ENCODE results near the gene RAD21L1.

Gene RAD21L1

GRCh38 chr20:1282966-1283365 is 57.1 kb downstream of the RAD21L1 start:
- TF ChIP-seq CTCF (IDR thresholded peaks at IDR 0.05; ENCODE audit: insufficient read depth, low read depth, low read length, missing control alignments): no peak
- no peak for DNase-seq (ENCODE audit: low read depth)

GRCh38 chr20:1283522-1284510 is 58.0 kb downstream of the RAD21L1 start:
- DNase-seq (ENCODE audit: low read depth): no peak
- H3K4me3 ChIP-seq (ENCODE audit: low read depth, low read length): no peak overlapping the region
- no peak for TF ChIP-seq CTCF (IDR thresholded peaks at IDR 0.05; ENCODE audit: insufficient read depth, low read depth, low read length, missing control alignments)

More at GRCh38 chr20:1282966-1283365, 57.1 kb downstream of the RAD21L1 start:
- no peak overlapping the region for H3K4me3 ChIP-seq (ENCODE audit: low read depth, low read length)

GRCh38 chr20:1286267-1287024 is 60.6 kb downstream of the RAD21L1 start:
- no peak for TF ChIP-seq CTCF (IDR thresholded peaks at IDR 0.05; ENCODE audit: insufficient read depth, low read depth, low read length, missing control alignments)
- H3K4me3 ChIP-seq (ENCODE audit: low read depth, low read length): no peak overlapping the region
- DNase-seq (ENCODE audit: low read depth): no peak

- DNase-seq (ENCODE audit: low read depth): no peak
- no peak for TF ChIP-seq CTCF (IDR thresholded peaks at IDR 0.05; ENCODE audit: insufficient read depth, low read depth, low read length, missing control alignments)
- H3K4me3 ChIP-seq (ENCODE audit: low read depth, low read length): no peak overlapping the region
Observed at GRCh38 chr20:1287306-1287705, 61.5 kb downstream of the RAD21L1 start.

- DNase-seq (ENCODE audit: low read depth): no peak
- no peak for TF ChIP-seq CTCF (IDR thresholded peaks at IDR 0.05; ENCODE audit: insufficient read depth, low read depth, low read length, missing control alignments)
- no peak overlapping the region for H3K4me3 ChIP-seq (ENCODE audit: low read depth, low read length)
Observed at GRCh38 chr20:1287787-1288569, 62.1 kb downstream of the RAD21L1 start.

GRCh38 chr20:1291191-1291741 is 65.4 kb downstream of the RAD21L1 start:
- TF ChIP-seq CTCF (IDR thresholded peaks at IDR 0.05; ENCODE audit: insufficient read depth, low read depth, low read length, missing control alignments): no peak
- H3K4me3 ChIP-seq (ENCODE audit: low read depth, low read length): no peak overlapping the region
- DNase-seq (ENCODE audit: low read depth): no peak
